WTC11 (cell line): Measurements from ENCODE around the gene POLR1C. TPM values are rescaled to one million over a fixed set of nuclear protein-coding genes. Genes with fewer than 3 reads are reported as not detected.

ENCODE experiments used
- ATAC-seq: fragments of 200-7000 bp; cut with Tn5 transposase; 2 replicates; pipeline ENCODE4 v1.10.0; 2021; ENCODE audit warnings: mild to moderate bottlenecking, moderate library complexity
- CTCF ChIA-PET: fragments of 300-600 bp; sonication (Branson Sonifier 250); formaldehyde crosslinking; loops from one replicate; lab custom pipeline; 2021; ENCODE audit warnings: antibody characterized with exemption; lab: Charles Lee
- POLR2A ChIA-PET: fragments of 350-600 bp; sonication (Branson Sonifier 250); formaldehyde crosslinking; loops from one replicate; lab custom pipeline; 2021; ENCODE audit warnings: antibody characterized with exemption; lab: Charles Lee
- DNase-seq: peaks from one replicate; pipeline ENCODE4 v3.0.0; 2021; ENCODE audit warnings: low spot score
- H3K27ac Mint-ChIP-seq: 2 replicates; pipeline ENCODE4 v1.8.0; 2021; ENCODE audit warnings: mixed read lengths
- H3K27me3 Mint-ChIP-seq: 2 replicates; pipeline ENCODE4 v1.8.0; 2021; ENCODE audit warnings: low read depth, mild to moderate bottlenecking, moderate library complexity, mixed read lengths
- H3K36me3 Mint-ChIP-seq: 2 replicates; pipeline ENCODE4 v1.8.0; 2021; ENCODE audit warnings: mixed read lengths
- H3K4me1 Mint-ChIP-seq: 2 replicates; pipeline ENCODE4 v1.8.0; 2022; ENCODE audit warnings: mixed read lengths
- H3K4me3 Mint-ChIP-seq: 2 replicates; pipeline ENCODE4 v1.8.0; 2021; ENCODE audit warnings: mild to moderate bottlenecking, moderate library complexity, mixed read lengths
- H3K9me3 Mint-ChIP-seq: 2 replicates; pipeline ENCODE4 v1.8.0; 2021; ENCODE audit warnings: mixed read lengths
- AR ChIP-seq: fragments of 250-450 bp; sonication (Bioruptor Pico); IDR thresholded peaks from 2 replicates; pipeline ENCODE4 v1.9.0; 2021; ENCODE audit warnings: mild to moderate bottlenecking
- E2F4 ChIP-seq: sonication (generic); formaldehyde crosslinking; IDR thresholded peaks from 2 replicates; pipeline ENCODE4 v1.8.1; 2022; ENCODE audit warnings: low read depth, mild to moderate bottlenecking, moderate library complexity, missing genetic modification reagents, borderline replicate concordance
- EMX1 ChIP-seq: fragments of 250-450 bp; sonication (Bioruptor Pico); IDR thresholded peaks from 2 replicates; pipeline ENCODE4 v1.8.0; 2021; ENCODE audit warnings: mild to moderate bottlenecking
- ESRRA ChIP-seq: sonication (generic); formaldehyde crosslinking; IDR thresholded peaks from 2 replicates; pipeline ENCODE4 v1.8.1; 2022; ENCODE audit warnings: mild to moderate bottlenecking, missing genetic modification reagents, borderline replicate concordance
- ETV6 ChIP-seq: sonication (generic); formaldehyde crosslinking; IDR thresholded peaks from 2 replicates; pipeline ENCODE4 v1.8.1; 2022; ENCODE audit warnings: mild to moderate bottlenecking, missing genetic modification reagents
- FOXK1 ChIP-seq: sonication (generic); formaldehyde crosslinking; IDR thresholded peaks from 2 replicates; pipeline ENCODE4 v1.8.0; 2022; ENCODE audit warnings: mild to moderate bottlenecking, moderate library complexity, missing genetic modification reagents
- GTF2I ChIP-seq: fragments of 250-450 bp; sonication (Bioruptor Pico); conservative IDR thresholded peaks from 2 replicates; pipeline ENCODE4 v1.4.0; 2021; ENCODE audit warnings: mild to moderate bottlenecking
- JAZF1 ChIP-seq: fragments of 250-450 bp; sonication (Bioruptor Pico); IDR thresholded peaks from 2 replicates; pipeline ENCODE4 v1.9.0; 2021; ENCODE audit warnings: moderate library complexity, mild to moderate bottlenecking, inconsistent platforms
- KAT7 ChIP-seq: sonication (generic); formaldehyde crosslinking; IDR thresholded peaks from 2 replicates; pipeline ENCODE4 v1.8.1; 2023; ENCODE audit warnings: missing genetic modification reagents, mild to moderate bottlenecking, borderline replicate concordance
- MXD4 ChIP-seq: fragments of 250-450 bp; sonication (Bioruptor Pico); IDR thresholded peaks from 2 replicates; pipeline ENCODE4 v1.8.0; 2021; ENCODE audit warnings: mild to moderate bottlenecking, moderate library complexity, borderline replicate concordance
- TCF7 ChIP-seq: sonication (generic); formaldehyde crosslinking; IDR thresholded peaks from 2 replicates; pipeline ENCODE4 v1.8.0; 2022; ENCODE audit warnings: mild to moderate bottlenecking, low read depth, missing genetic modification reagents, moderate library complexity
- TEAD1 ChIP-seq: sonication (generic); formaldehyde crosslinking; IDR thresholded peaks from 2 replicates; pipeline ENCODE4 v1.8.0; 2022; ENCODE audit warnings: mild to moderate bottlenecking, missing genetic modification reagents
- TP53 ChIP-seq: sonication (generic); formaldehyde crosslinking; IDR thresholded peaks from 2 replicates; pipeline ENCODE4 v1.8.1; 2023; ENCODE audit warnings: mild to moderate bottlenecking, missing genetic modification reagents
- ZBTB43 ChIP-seq: sonication (generic); formaldehyde crosslinking; IDR thresholded peaks from 2 replicates; pipeline ENCODE4 v1.8.1; 2023; ENCODE audit warnings: mild to moderate bottlenecking, missing genetic modification reagents
- ZNF138 ChIP-seq: sonication (generic); formaldehyde crosslinking; conservative IDR thresholded peaks from 2 replicates; pipeline ENCODE4 v1.8.1; 2022; ENCODE audit warnings: mild to moderate bottlenecking, moderate library complexity, missing genetic modification reagents
- ZNF396 ChIP-seq: fragments of 250-450 bp; sonication (Bioruptor Pico); IDR thresholded peaks from 2 replicates; pipeline ENCODE4 v1.8.0; 2021; ENCODE audit warnings: mild to moderate bottlenecking, moderate library complexity, borderline replicate concordance
- ZNF416 ChIP-seq: fragments of 250-450 bp; sonication (Bioruptor Pico); IDR thresholded peaks from 2 replicates; pipeline ENCODE4 v1.9.0; 2021; ENCODE audit warnings: mild to moderate bottlenecking, inconsistent platforms
- ZNF423 ChIP-seq: fragments of 250-450 bp; sonication (Bioruptor Pico); IDR thresholded peaks from 2 replicates; pipeline ENCODE4 v2.1.2; 2022; ENCODE audit warnings: mild to moderate bottlenecking, moderate library complexity
- total RNA-seq: library from RNA; stranded (reverse); gene quantifications from 3 replicates; pipeline ENCODE4 v1.2.3, GENCODE V29; 2021
- TF ChIP-seq, protein P1 (sequence below): fragments of 250-450 bp; sonication (Bioruptor Pico); IDR thresholded peaks from 2 replicates; pipeline ENCODE4 v1.9.0; 2021; ENCODE audit warnings: mild to moderate bottlenecking
- TF ChIP-seq, protein P2 (sequence below): fragments of 250-450 bp; sonication (Bioruptor Pico); conservative IDR thresholded peaks from 2 replicates; pipeline ENCODE4 v1.9.0; 2021; ENCODE audit warnings: mild to moderate bottlenecking

POLR1C gene
- total RNA-seq, 1 experiment from 2014 or later: 46.6 TPM

- Mint-ChIP-seq H3K27ac (no peak overlapping the region), H3K9me3 (no peaks in the 10 kb centered on the region), H3K4me1 (peaks cover 14% of the 10 kb centered on the region), H3K4me3 (no peak overlapping the region), H3K27me3 (no peaks in the 10 kb centered on the region), H3K36me3 (peaks cover 41% of the 10 kb centered on the region)
- DNase-seq (no peak), ATAC-seq (no peak)
- ChIA-PET POLR2A (no interaction called here), CTCF (interaction anchor here (0.8 to 1.0 kb wide), 2 partner anchors 43 to 45 kb away, joined by 3 read pairs; no protein-coding TSS in a partner anchor)
- TF ChIP-seq GTF2I (CRISPR knock-in tag): no peak
- TF ChIP-seq E2F4: no peak
- TF ChIP-seq JAZF1 (CRISPR knock-in tag): no peak
- TF ChIP-seq, protein P1, sequence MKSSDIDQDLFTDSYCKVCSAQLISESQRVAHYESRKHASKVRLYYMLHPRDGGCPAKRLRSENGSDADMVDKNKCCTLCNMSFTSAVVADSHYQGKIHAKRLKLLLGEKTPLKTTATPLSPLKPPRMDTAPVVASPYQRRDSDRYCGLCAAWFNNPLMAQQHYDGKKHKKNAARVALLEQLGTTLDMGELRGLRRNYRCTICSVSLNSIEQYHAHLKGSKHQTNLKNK (CRISPR knock-in tag): no peak
- TF ChIP-seq ZNF396 (CRISPR knock-in tag): no peak
- no peak for TF ChIP-seq MXD4 (CRISPR knock-in tag)
- TF ChIP-seq ZNF416 (CRISPR knock-in tag): no peak
- no peak for TF ChIP-seq ZNF138
Observed at GRCh38 chr6:43499028-43499815, 17.7 kb upstream of the POLR1C start.

- TF ChIP-seq, protein P2, sequence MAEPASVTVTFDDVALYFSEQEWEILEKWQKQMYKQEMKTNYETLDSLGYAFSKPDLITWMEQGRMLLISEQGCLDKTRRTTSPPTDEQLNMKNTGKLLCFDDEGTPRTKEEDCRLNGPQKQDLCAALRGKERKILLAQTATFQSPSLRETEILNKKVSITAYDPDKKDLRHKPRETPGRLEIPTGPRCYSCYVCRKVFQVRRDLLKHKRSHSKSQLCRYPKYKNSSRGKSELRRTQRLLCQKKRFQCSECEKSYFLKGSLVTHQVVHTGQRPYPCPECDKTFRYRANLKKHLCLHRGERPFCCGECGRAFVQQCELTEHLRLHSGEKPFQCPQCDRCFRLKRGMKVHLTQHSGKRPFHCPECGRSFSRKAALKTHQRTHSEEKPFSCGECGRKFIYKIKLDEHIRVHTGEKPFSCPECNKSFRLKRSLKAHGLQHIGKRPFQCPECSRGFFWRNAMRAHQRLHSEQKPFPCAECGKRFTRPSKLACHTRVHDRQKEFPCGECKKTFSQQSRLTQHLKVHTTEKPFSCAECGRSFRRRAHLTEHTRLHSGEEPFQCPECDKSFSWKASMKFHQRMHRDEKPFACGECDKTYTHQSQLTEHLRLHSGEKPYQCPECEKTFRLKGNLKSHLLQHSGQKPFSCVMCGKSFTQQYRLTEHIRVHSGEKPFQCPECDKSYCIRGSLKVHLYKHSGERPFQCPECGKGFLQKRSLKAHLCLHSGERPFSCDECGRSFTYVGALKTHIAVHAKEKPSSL (CRISPR knock-in tag): no peak
- TF ChIP-seq TCF7 (CRISPR knock-in tag): no peak
- TF ChIP-seq TEAD1 (CRISPR knock-in tag): no peak
- no peak for TF ChIP-seq ZNF423
- TF ChIP-seq FOXK1 (CRISPR knock-in tag): no peak
- TF ChIP-seq JAZF1 (CRISPR knock-in tag): no peak
- TF ChIP-seq TP53: no peak
- no peak for TF ChIP-seq KAT7 (CRISPR knock-in tag)
- TF ChIP-seq ZBTB43 (CRISPR knock-in tag): no peak
- TF ChIP-seq ETV6 (CRISPR knock-in tag): no peak
Observed at GRCh38 chr6:43500921-43501320, 16.0 kb upstream of the POLR1C start.

DNA sequence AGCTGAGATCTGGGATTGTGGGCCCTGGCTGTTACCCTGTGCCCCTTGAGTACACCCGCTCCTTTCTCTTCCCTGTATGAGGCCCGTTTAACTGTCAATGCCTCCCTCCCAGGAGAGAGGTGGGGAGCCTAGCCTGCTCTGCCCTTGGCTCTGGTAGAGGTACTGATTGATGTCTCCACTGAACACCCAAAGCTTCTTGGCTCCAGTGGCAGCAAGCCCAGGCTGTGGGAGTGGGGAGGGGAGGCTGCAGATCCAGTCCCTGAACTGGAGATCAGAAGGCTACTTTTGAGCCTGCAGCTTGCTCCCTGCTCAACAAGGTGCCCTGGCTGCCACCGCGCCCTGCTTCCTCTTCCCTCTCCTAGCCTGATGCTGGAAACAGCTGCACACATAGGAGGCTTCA lies 14.2 kb upstream of the POLR1C start:
- POLR2A ChIA-PET: no interaction called here
- DNase-seq: no peak
- peaks cover 8% of the 10 kb centered on the region for H3K27me3 Mint-ChIP-seq
- no peak for ATAC-seq
- TF ChIP-seq ESRRA (CRISPR knock-in tag) (no peak), EMX1 (CRISPR knock-in tag) (no peak), ZNF416 (CRISPR knock-in tag) (no peak), AR (CRISPR knock-in tag) (no peak)
- H3K4me3 Mint-ChIP-seq: no peak overlapping the region
- CTCF ChIA-PET: no interaction called here
- no peak overlapping the region for H3K27ac Mint-ChIP-seq
- H3K36me3 Mint-ChIP-seq: peaks cover 49% of the 10 kb centered on the region
- H3K4me1 Mint-ChIP-seq: no peaks in the 10 kb centered on the region
- no peaks in the 10 kb centered on the region for H3K9me3 Mint-ChIP-seq

More at GRCh38 chr6:43500921-43501320, 16.0 kb upstream of the POLR1C start:
- no peaks in the 10 kb centered on the region for H3K9me3 Mint-ChIP-seq
- no peak overlapping the region for H3K27ac Mint-ChIP-seq
- peaks cover 46% of the 10 kb centered on the region for H3K36me3 Mint-ChIP-seq
- ChIA-PET POLR2A (interaction anchor here (0.6 kb wide), 1 partner anchor 142 kb away, joined by 3 read pairs; no protein-coding TSS in a partner anchor), CTCF (interaction anchor here (0.6 to 1.0 kb wide), 4 partner anchors 9 to 50 kb away, joined by 3 to 5 read pairs (median 4); partner anchors contain the start of genes LRRC73, POLR1C and YIPF3)
- no peak overlapping the region for H3K4me3 Mint-ChIP-seq
- H3K27me3 Mint-ChIP-seq: no peaks in the 10 kb centered on the region
- DNase-seq (no peak), ATAC-seq (no peak)
- peaks cover 4% of the 10 kb centered on the region for H3K4me1 Mint-ChIP-seq
